ENCODE data around the gene C1orf167.

The C1orf167 gene

GRCh38 chr1:11761988-11762406 is at the start of gene C1orf167:
TSS of gene C1orf167 (plus strand) at chr1:11762193. CDS start at chr1:11764401, 2,208 bp downstream.
- no peak for DNase-seq (ENCODE audit: low spot score)

- no peak for DNase-seq (ENCODE audit: low spot score)
Measured at GRCh38 chr1:11712285-11712684, 49.7 kb upstream of the C1orf167 start.

- DNase-seq (ENCODE audit: low spot score), result no peak
Measured at GRCh38 chr1:11713095-11713494, 48.9 kb upstream of the C1orf167 start.

- no peak for DNase-seq (ENCODE audit: low spot score)
Measured at GRCh38 chr1:11714831-11715575, 47.0 kb upstream of the C1orf167 start.

GRCh38 chr1:11719313-11720032 is 42.5 kb upstream of the C1orf167 start:
- peak; percentile 75 for DNase-seq (ENCODE audit: low spot score)

GRCh38 chr1:11720033-11720376 is 42.0 kb upstream of the C1orf167 start:
- no peak for DNase-seq (ENCODE audit: low spot score)

- DNase-seq (ENCODE audit: low spot score), result no peak
Measured at GRCh38 chr1:11720525-11720924, 41.5 kb upstream of the C1orf167 start.

- no peak for DNase-seq (ENCODE audit: low spot score)
Measured at GRCh38 chr1:11721311-11721710, 40.7 kb upstream of the C1orf167 start.

- no peak for DNase-seq (ENCODE audit: low spot score)
Measured at GRCh38 chr1:11722538-11722937, 39.5 kb upstream of the C1orf167 start.

GRCh38 chr1:11725616-11726015 is 36.4 kb upstream of the C1orf167 start:
- DNase-seq (ENCODE audit: low spot score), result no peak

- DNase-seq (ENCODE audit: low spot score), result no peak
Measured at GRCh38 chr1:11727119-11727518, 34.9 kb upstream of the C1orf167 start.

- DNase-seq (ENCODE audit: low spot score), result no peak
Measured at GRCh38 chr1:11728126-11728806, 33.7 kb upstream of the C1orf167 start.

GRCh38 chr1:11729155-11729497 is 32.9 kb upstream of the C1orf167 start:
- no peak for DNase-seq (ENCODE audit: low spot score)

- DNase-seq (ENCODE audit: low spot score), result no peak
Measured at GRCh38 chr1:11729498-11730428, 32.2 kb upstream of the C1orf167 start.

- DNase-seq (ENCODE audit: low spot score), result no peak
Measured at GRCh38 chr1:11730429-11730891, 31.5 kb upstream of the C1orf167 start.

- DNase-seq (ENCODE audit: low spot score), result peak; percentile 87
Measured at GRCh38 chr1:11731691-11732283, 30.2 kb upstream of the C1orf167 start.

GRCh38 chr1:11733306-11733705 is 28.7 kb upstream of the C1orf167 start:
- DNase-seq (ENCODE audit: low spot score), result no peak

- no peak for DNase-seq (ENCODE audit: low spot score)
Measured at GRCh38 chr1:11735531-11735853, 26.5 kb upstream of the C1orf167 start.

GRCh38 chr1:11735854-11736745 is 25.9 kb upstream of the C1orf167 start, which contains the start of gene AGTRAP:
TSS of gene AGTRAP (plus strand) at chr1:11736136. CDS start at chr1:11736209, 73 bp downstream.
- peak; percentile 94 for DNase-seq (ENCODE audit: low spot score)

Measured in AG08396 (cell line).